DOHH2 (cell line): Measurements from ENCODE around the gene HORMAD2.

ENCODE experiments used
- CTCF ChIP-seq: fragments of 200-600 bp; sonication (generic); IDR thresholded peaks from one replicate; pipeline ENCODE4 v1.5.1; 2014; ENCODE audit warnings: antibody characterized with exemption, mild to moderate bottlenecking, low read depth, low read length; ENCODE audit not compliant: poor library complexity, severe bottlenecking
- EZH2phosphoT487 ChIP-seq: fragments of 200-600 bp; sonication (generic); IDR thresholded peaks from 2 replicates; pipeline ENCODE4 v1.6.1; 2017; ENCODE audit warnings: borderline replicate concordance, mild to moderate bottlenecking, antibody characterized with exemption, low read length, moderate library complexity, mixed read lengths

DNA sequence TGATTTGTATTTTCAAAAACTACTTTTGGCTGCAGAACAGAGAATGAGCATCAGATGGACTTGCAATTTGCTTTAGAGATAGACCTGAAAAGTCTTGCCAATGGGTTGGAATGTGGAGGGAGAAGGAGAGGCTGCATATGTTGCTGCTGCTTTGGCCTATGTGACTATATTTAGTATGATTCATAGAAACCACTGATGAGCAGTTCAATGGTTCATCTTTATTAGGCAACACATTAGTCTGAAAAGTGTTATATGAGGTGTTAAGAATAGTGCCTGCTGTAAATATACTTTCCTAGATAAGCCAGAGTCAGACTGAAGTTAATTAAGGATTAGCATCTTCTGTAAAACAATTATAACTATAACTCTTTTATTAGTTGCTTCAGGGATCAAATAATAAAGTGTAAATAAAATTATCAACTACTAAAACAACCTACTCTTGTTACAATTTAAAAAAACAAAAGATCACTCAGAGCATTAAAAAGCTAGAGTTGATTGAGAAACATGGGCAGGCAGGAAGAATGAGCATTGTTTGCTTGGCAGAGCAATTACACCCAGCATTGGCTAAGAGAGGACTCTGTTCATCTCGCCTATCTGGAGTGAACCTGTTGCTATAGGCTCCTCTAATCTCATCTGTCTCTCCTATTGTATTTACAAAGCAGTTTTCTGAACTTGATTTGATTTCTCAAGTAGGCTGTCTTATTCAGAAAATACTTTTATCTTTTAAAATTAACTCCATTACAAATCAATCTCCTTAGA, 36.3 kb downstream of the HORMAD2 start:
- TF ChIP-seq CTCF (no peak), EZH2phosphoT487 (no peak)
